Measurements from ENCODE around the gene C22orf31.

C22orf31 gene

GRCh38 chr22:29030016-29030617 lies 31.5 kb downstream of the C22orf31 start:
- peak overlapping the region in 4 of 5 donors; percentile 25 to 51 (median 44) for H3K4me3 ChIP-seq (ENCODE audit: low read depth in 1 of 5, low read length in 5 of 5)
- H3K36me3 ChIP-seq (ENCODE audit: control insufficient read depth in 5 of 5, insufficient read depth in 5 of 5, low read length in 5 of 5): no peaks in the 10 kb centered on the region
- peaks cover 0 to 22% (median 20%) of the 10 kb centered on the region in 5 donors for H3K4me1 ChIP-seq (ENCODE audit: control insufficient read depth in 5 of 5, insufficient read depth in 5 of 5, low read length in 5 of 5)
- no peak overlapping the region for H3K27ac ChIP-seq (ENCODE audit: low read depth, low read length)
- H3K27me3 ChIP-seq (ENCODE audit: control insufficient read depth in 5 of 5, insufficient read depth in 4 of 5, low read length in 5 of 5): no peaks in the 10 kb centered on the region
- H3K9me3 ChIP-seq (ENCODE audit: control insufficient read depth in 5 of 5, low read length in 5 of 5): no peaks in the 10 kb centered on the region
- H3K9ac ChIP-seq (ENCODE audit: low read length in 5 of 5): peak overlapping the region in 2 of 5 donors; percentile 16 to 26

- peaks cover 0 to 22% (median 20%) of the 10 kb centered on the region in 5 donors for H3K4me1 ChIP-seq (ENCODE audit: control insufficient read depth in 5 of 5, insufficient read depth in 5 of 5, low read length in 5 of 5)
- H3K9me3 ChIP-seq (ENCODE audit: control insufficient read depth in 5 of 5, low read length in 5 of 5): no peaks in the 10 kb centered on the region
- H3K27me3 ChIP-seq (ENCODE audit: control insufficient read depth in 5 of 5, insufficient read depth in 4 of 5, low read length in 5 of 5): no peaks in the 10 kb centered on the region
- no peak overlapping the region for H3K9ac ChIP-seq (ENCODE audit: low read length in 5 of 5)
- H3K27ac ChIP-seq (ENCODE audit: low read depth, low read length): no peak overlapping the region
- no peak overlapping the region for H3K4me3 ChIP-seq (ENCODE audit: low read depth in 1 of 5, low read length in 5 of 5)
- H3K36me3 ChIP-seq (ENCODE audit: control insufficient read depth in 5 of 5, insufficient read depth in 5 of 5, low read length in 5 of 5): no peaks in the 10 kb centered on the region
Measured at GRCh38 chr22:29029202-29030000, 32.2 kb downstream of the C22orf31 start.

GRCh38 chr22:29028468-29028867 lies 33.2 kb downstream of the C22orf31 start:
- H3K36me3 ChIP-seq (ENCODE audit: control insufficient read depth in 5 of 5, insufficient read depth in 5 of 5, low read length in 5 of 5): no peaks in the 10 kb centered on the region
- no peaks in the 10 kb centered on the region for H3K27me3 ChIP-seq (ENCODE audit: control insufficient read depth in 5 of 5, insufficient read depth in 4 of 5, low read length in 5 of 5)
- peaks cover 0 to 28% (median 26%) of the 10 kb centered on the region in 5 donors for H3K4me1 ChIP-seq (ENCODE audit: control insufficient read depth in 5 of 5, insufficient read depth in 5 of 5, low read length in 5 of 5)
- no peak overlapping the region for H3K4me3 ChIP-seq (ENCODE audit: low read depth in 1 of 5, low read length in 5 of 5)
- H3K9ac ChIP-seq (ENCODE audit: low read length in 5 of 5): no peak overlapping the region
- no peaks in the 10 kb centered on the region for H3K9me3 ChIP-seq (ENCODE audit: control insufficient read depth in 5 of 5, low read length in 5 of 5)
- H3K27ac ChIP-seq (ENCODE audit: low read depth, low read length): no peak overlapping the region

- H3K9me3 ChIP-seq (ENCODE audit: control insufficient read depth in 5 of 5, low read length in 5 of 5): no peaks in the 10 kb centered on the region
- no peaks in the 10 kb centered on the region for H3K27me3 ChIP-seq (ENCODE audit: control insufficient read depth in 5 of 5, insufficient read depth in 4 of 5, low read length in 5 of 5)
- H3K36me3 ChIP-seq (ENCODE audit: control insufficient read depth in 5 of 5, insufficient read depth in 5 of 5, low read length in 5 of 5): no peaks in the 10 kb centered on the region
- no peak overlapping the region for H3K9ac ChIP-seq (ENCODE audit: low read length in 5 of 5)
- H3K4me1 ChIP-seq (ENCODE audit: control insufficient read depth in 5 of 5, insufficient read depth in 5 of 5, low read length in 5 of 5): peaks cover 0 to 28% (median 25%) of the 10 kb centered on the region in 5 donors
- H3K4me3 ChIP-seq (ENCODE audit: low read depth in 1 of 5, low read length in 5 of 5): no peak overlapping the region
- no peak overlapping the region for H3K27ac ChIP-seq (ENCODE audit: low read depth, low read length)
Measured at GRCh38 chr22:29026579-29026978, 35.1 kb downstream of the C22orf31 start.

GRCh38 chr22:29023172-29023796 lies 38.3 kb downstream of the C22orf31 start:
- no peaks in the 10 kb centered on the region for H3K27me3 ChIP-seq (ENCODE audit: control insufficient read depth in 5 of 5, insufficient read depth in 4 of 5, low read length in 5 of 5)
- H3K36me3 ChIP-seq (ENCODE audit: control insufficient read depth in 5 of 5, insufficient read depth in 5 of 5, low read length in 5 of 5): no peaks in the 10 kb centered on the region
- no peak overlapping the region for H3K9ac ChIP-seq (ENCODE audit: low read length in 5 of 5)
- H3K4me1 ChIP-seq (ENCODE audit: control insufficient read depth in 5 of 5, insufficient read depth in 5 of 5, low read length in 5 of 5): peaks cover 0 to 16% (median 12%) of the 10 kb centered on the region in 5 donors
- no peak overlapping the region for H3K4me3 ChIP-seq (ENCODE audit: low read depth in 1 of 5, low read length in 5 of 5)
- no peak overlapping the region for H3K27ac ChIP-seq (ENCODE audit: low read depth, low read length)
- peaks cover 0 to 5% (median 0%) of the 10 kb centered on the region in 5 donors for H3K9me3 ChIP-seq (ENCODE audit: control insufficient read depth in 5 of 5, low read length in 5 of 5)

- H3K27ac ChIP-seq (ENCODE audit: low read depth, low read length): no peak overlapping the region
- no peak overlapping the region for H3K4me3 ChIP-seq (ENCODE audit: low read depth in 1 of 5, low read length in 5 of 5)
- H3K4me1 ChIP-seq (ENCODE audit: control insufficient read depth in 5 of 5, insufficient read depth in 5 of 5, low read length in 5 of 5): peaks cover 0 to 16% (median 12%) of the 10 kb centered on the region in 5 donors
- H3K27me3 ChIP-seq (ENCODE audit: control insufficient read depth in 5 of 5, insufficient read depth in 4 of 5, low read length in 5 of 5): no peaks in the 10 kb centered on the region
- no peak overlapping the region for H3K9ac ChIP-seq (ENCODE audit: low read length in 5 of 5)
- peaks cover 0 to 5% (median 0%) of the 10 kb centered on the region in 5 donors for H3K9me3 ChIP-seq (ENCODE audit: control insufficient read depth in 5 of 5, low read length in 5 of 5)
- no peaks in the 10 kb centered on the region for H3K36me3 ChIP-seq (ENCODE audit: control insufficient read depth in 5 of 5, insufficient read depth in 5 of 5, low read length in 5 of 5)
Measured at GRCh38 chr22:29022101-29022817, 39.4 kb downstream of the C22orf31 start.

- no peak overlapping the region for H3K27ac ChIP-seq (ENCODE audit: low read depth, low read length)
- no peak overlapping the region for H3K4me3 ChIP-seq (ENCODE audit: low read depth in 1 of 5, low read length in 5 of 5)
- H3K4me1 ChIP-seq (ENCODE audit: control insufficient read depth in 5 of 5, insufficient read depth in 5 of 5, low read length in 5 of 5): peaks cover 0 to 11% (median 5%) of the 10 kb centered on the region in 5 donors
Measured at GRCh38 chr22:29018293-29019189, 43.1 kb downstream of the C22orf31 start.

GRCh38 chr22:29016067-29016938 lies 45.3 kb downstream of the C22orf31 start:
- Histone ChIP-seq H3K36me3 (ENCODE audit: control insufficient read depth in 5 of 5, insufficient read depth in 5 of 5, low read length in 5 of 5) (no peaks in the 10 kb centered on the region), H3K4me3 (ENCODE audit: low read depth in 1 of 5, low read length in 5 of 5) (no peak overlapping the region), H3K9me3 (ENCODE audit: control insufficient read depth in 5 of 5, low read length in 5 of 5) (peaks cover 0 to 5% (median 0%) of the 10 kb centered on the region in 5 donors), H3K4me1 (ENCODE audit: control insufficient read depth in 5 of 5, insufficient read depth in 5 of 5, low read length in 5 of 5) (peaks cover 0 to 6% (median 0%) of the 10 kb centered on the region in 5 donors), H3K27me3 (ENCODE audit: control insufficient read depth in 5 of 5, insufficient read depth in 4 of 5, low read length in 5 of 5) (no peaks in the 10 kb centered on the region), H3K9ac (ENCODE audit: low read length in 5 of 5) (no peak overlapping the region), H3K27ac (ENCODE audit: low read depth, low read length) (no peak overlapping the region)

More at GRCh38 chr22:29018293-29019189, 43.1 kb downstream of the C22orf31 start:
- H3K36me3 ChIP-seq (ENCODE audit: control insufficient read depth in 5 of 5, insufficient read depth in 5 of 5, low read length in 5 of 5): no peaks in the 10 kb centered on the region
- H3K9ac ChIP-seq (ENCODE audit: low read length in 5 of 5): no peak overlapping the region
- H3K9me3 ChIP-seq (ENCODE audit: control insufficient read depth in 5 of 5, low read length in 5 of 5): peaks cover 0 to 5% (median 0%) of the 10 kb centered on the region in 5 donors
- H3K27me3 ChIP-seq (ENCODE audit: control insufficient read depth in 5 of 5, insufficient read depth in 4 of 5, low read length in 5 of 5): no peaks in the 10 kb centered on the region
